Parietal lobe (tissue), 1 donor: ENCODE data around the gene KCNJ2. TPM values are rescaled to one million over a fixed set of nuclear protein-coding genes. Genes with fewer than 3 reads are reported as not detected.

Source experiments
- total RNA-seq: library from RNA; depleted of rRNA; stranded (reverse); fragments of >200 nt; gene quantifications from one replicate; pipeline ENCODE4 v1.2.3, GENCODE V29; 2014

The KCNJ2 gene
- total RNA-seq = 8.5 TPM

DNA sequence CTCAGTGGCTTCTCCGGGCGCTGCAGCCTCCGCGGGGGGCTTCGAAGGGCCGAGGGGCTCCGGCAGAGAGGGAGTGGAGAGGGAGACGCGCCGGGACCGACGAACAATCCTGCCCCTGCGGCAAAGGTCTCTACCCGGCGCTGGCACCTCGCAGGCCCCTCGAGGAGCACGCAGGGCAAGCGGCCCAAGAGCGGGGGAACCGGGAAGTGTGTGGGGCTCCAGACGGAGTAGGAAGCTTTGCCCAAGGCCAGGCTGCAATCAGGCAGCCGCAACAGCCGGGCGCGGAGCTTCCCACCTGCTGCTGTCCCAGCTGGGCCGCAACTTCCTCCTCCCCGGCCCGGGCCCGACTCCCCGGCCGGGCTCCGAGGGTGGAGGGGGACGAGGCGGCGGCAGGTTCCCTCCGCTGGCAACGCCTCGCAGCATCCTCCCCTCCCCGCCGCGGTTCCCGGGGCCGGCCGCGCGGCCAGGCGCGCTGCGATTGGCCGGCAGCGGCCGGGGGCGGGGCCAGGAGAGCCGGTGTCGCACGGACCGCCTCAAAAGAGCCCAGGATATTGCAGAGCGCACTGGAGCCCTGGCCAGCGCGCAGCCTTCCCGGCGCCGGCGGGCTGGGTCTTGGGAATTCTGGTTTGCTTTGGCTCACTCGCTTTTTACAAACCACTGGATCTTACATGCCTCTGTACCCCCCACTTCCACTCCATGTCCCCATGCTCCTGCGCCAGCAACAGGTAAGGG is at the start of gene KCNJ2:
TSS of gene KCNJ2 (plus strand) at position 556 of the 732 bp plus-strand sequence. CDS start 5,508 bp downstream, outside the sequence.

Other genes starting within 250 kb of the KCNJ2 start
- gene KCNJ16, start 94.3 kb upstream of the KCNJ2 start, total RNA-seq = 2.5 TPM